Activated gamma-delta T cell treated with anti-CD3 and anti-CD28 coated beads, Interleukin-2, amount 50 U/mL, for 16 hours (primary cell): ENCODE results near the gene SPATA6L.

Experiments
- DNase-seq: peaks from one replicate; pipeline ENCODE4 v3.0.0-alpha.2; 2020; ENCODE audit warnings: low read depth

The SPATA6L gene

GRCh38 chr9:4581861-4582565, 84.3 kb downstream of the SPATA6L start:
- DNase-seq = no peak

- DNase-seq = no peak
Measured at GRCh38 chr9:4581035-4581760, 85.1 kb downstream of the SPATA6L start.

- no peak for DNase-seq
Measured at GRCh38 chr9:4579001-4579400, 87.3 kb downstream of the SPATA6L start.

GRCh38 chr9:4576448-4576847, 89.8 kb downstream of the SPATA6L start:
- DNase-seq = no peak

- DNase-seq = no peak
Measured at GRCh38 chr9:4575997-4576396, 90.3 kb downstream of the SPATA6L start.

- no peak for DNase-seq
Measured at GRCh38 chr9:4574657-4575243, 91.5 kb downstream of the SPATA6L start.

- no peak for DNase-seq
Measured at GRCh38 chr9:4573634-4574389, 92.5 kb downstream of the SPATA6L start.

GRCh38 chr9:4573176-4573575, 93.1 kb downstream of the SPATA6L start:
- DNase-seq = no peak

GRCh38 chr9:4572184-4572826, 94.0 kb downstream of the SPATA6L start:
- DNase-seq = no peak

- DNase-seq = no peak
Measured at GRCh38 chr9:4569101-4569500, 97.2 kb downstream of the SPATA6L start.

GRCh38 chr9:4567601-4568000, 98.7 kb downstream of the SPATA6L start:
- no peak for DNase-seq

- DNase-seq = no peak
Measured at GRCh38 chr9:4566806-4567205, 99.5 kb downstream of the SPATA6L start.

- DNase-seq = no peak
Measured at GRCh38 chr9:4563105-4563504, 103.2 kb downstream of the SPATA6L start.

- no peak for DNase-seq
Measured at GRCh38 chr9:4559261-4560182, 106.8 kb downstream of the SPATA6L start.

- DNase-seq = no peak
Measured at GRCh38 chr9:4558371-4558998, 107.8 kb downstream of the SPATA6L start.

GRCh38 chr9:4555236-4555635, 111.0 kb downstream of the SPATA6L start:
- no peak for DNase-seq

- DNase-seq = no peak
Measured at GRCh38 chr9:4553951-4554381, 112.3 kb downstream of the SPATA6L start.

- no peak for DNase-seq
Measured at GRCh38 chr9:4550777-4551484, 115.3 kb downstream of the SPATA6L start.

GRCh38 chr9:4549751-4550295, 116.5 kb downstream of the SPATA6L start:
- no peak for DNase-seq
